Breast epithelium (tissue), 3 donors: ENCODE results near the gene EYA3.

Source experiments
- POLR2A ChIP-seq: fragments of 450-650 bp; IDR thresholded peaks from one replicate; pipeline ENCODE4 v1.6.1; 2016; ENCODE audit warnings: antibody characterized with exemption, mild to moderate bottlenecking, moderate library complexity
- TF ChIP-seq, protein P1 (sequence below), 3 donors: fragments of 450-650 bp; IDR thresholded peaks; one replicate each; pipeline ENCODE4 v1.5.1; 2016 to 2017; ENCODE audit warnings: antibody characterized with exemption in 3 of 3, mild to moderate bottlenecking in 3 of 3, moderate library complexity in 3 of 3

DNA sequence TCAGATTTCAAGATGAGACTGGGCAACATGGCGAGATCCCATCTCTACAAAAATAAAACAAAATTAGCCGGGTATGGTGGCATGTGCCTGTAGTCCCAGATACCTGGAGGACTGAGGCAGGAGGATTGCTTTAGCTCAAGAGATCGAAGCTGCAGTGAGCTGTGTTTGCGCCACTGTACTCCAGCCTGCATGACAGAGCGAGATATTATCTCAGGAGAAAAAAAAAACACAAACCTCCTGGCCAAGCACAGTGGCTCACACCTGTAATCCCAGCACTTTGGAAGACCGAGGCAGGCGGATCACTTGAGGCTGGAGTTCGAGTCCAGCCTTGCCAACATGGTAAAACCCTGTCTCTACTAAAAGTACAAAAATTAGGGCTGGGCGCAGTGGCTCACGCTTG is 85.8 kb downstream of the EYA3 start:
- TF ChIP-seq, protein P1, sequence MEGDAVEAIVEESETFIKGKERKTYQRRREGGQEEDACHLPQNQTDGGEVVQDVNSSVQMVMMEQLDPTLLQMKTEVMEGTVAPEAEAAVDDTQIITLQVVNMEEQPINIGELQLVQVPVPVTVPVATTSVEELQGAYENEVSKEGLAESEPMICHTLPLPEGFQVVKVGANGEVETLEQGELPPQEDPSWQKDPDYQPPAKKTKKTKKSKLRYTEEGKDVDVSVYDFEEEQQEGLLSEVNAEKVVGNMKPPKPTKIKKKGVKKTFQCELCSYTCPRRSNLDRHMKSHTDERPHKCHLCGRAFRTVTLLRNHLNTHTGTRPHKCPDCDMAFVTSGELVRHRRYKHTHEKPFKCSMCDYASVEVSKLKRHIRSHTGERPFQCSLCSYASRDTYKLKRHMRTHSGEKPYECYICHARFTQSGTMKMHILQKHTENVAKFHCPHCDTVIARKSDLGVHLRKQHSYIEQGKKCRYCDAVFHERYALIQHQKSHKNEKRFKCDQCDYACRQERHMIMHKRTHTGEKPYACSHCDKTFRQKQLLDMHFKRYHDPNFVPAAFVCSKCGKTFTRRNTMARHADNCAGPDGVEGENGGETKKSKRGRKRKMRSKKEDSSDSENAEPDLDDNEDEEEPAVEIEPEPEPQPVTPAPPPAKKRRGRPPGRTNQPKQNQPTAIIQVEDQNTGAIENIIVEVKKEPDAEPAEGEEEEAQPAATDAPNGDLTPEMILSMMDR (IDR thresholded peaks at IDR 0.05), result no peak
- TF ChIP-seq POLR2A, result no peak
